Testis (tissue), 3 donors: ENCODE results near the gene ESR1. TPM values are rescaled to one million over a fixed set of nuclear protein-coding genes. Genes with fewer than 3 reads are reported as not detected.

Source experiments
- DNase-seq: peaks from one replicate; pipeline ENCODE4 v3.0.0-alpha.2; 2019
- H3K27ac ChIP-seq, 2 donors: fragments of 200-600 bp; sonication (generic); one replicate each; pipeline ENCODE4 v1.5.1; 2019
- H3K27me3 ChIP-seq: fragments of 200-600 bp; sonication (generic); one replicate; pipeline ENCODE4 v1.5.1; 2019
- H3K36me3 ChIP-seq: fragments of 200-600 bp; sonication (generic); one replicate; pipeline ENCODE4 v1.5.1; 2017; ENCODE audit warnings: low read depth; ENCODE audit errors: missing control alignments
- H3K4me1 ChIP-seq: fragments of 200-600 bp; sonication (generic); one replicate; pipeline ENCODE4 v1.5.1; 2019
- H3K4me3 ChIP-seq, 2 donors: fragments of 200-600 bp; sonication (generic); one replicate each; pipeline ENCODE4 v1.5.1; 2017 to 2019
- H3K9me3 ChIP-seq: fragments of 200-600 bp; sonication (generic); one replicate; pipeline ENCODE4 v1.5.1; 2017
- CTCF ChIP-seq, 3 experiments: fragments of 450-650 bp in 2 of 3; fragments of 200-600 bp in 1 of 3; sonication (generic) in 1 of 3; IDR thresholded peaks; one replicate each; pipeline ENCODE4 v1.5.1; 2016 to 2019; ENCODE audit warnings: antibody characterized with exemption in 3 of 3, mild to moderate bottlenecking in 2 of 3, moderate library complexity in 1 of 3
- POLR2A ChIP-seq: fragments of 450-650 bp; IDR thresholded peaks from one replicate; pipeline ENCODE4 v1.6.1; 2017; ENCODE audit warnings: antibody characterized with exemption, mild to moderate bottlenecking, moderate library complexity
- WGBS, 2 donors: methylation state at CpG; one replicate each; pipeline ENCODE4 v1.1.5; 2018; 5-methylcytosine and 5-hydroxymethylcytosine counted together
- intact Hi-C: fragments of 100-400 bp; cut with DNase I; formaldehyde crosslinking; loops from one replicate; pipeline ENCODE4 v1.15.1; 2023; ENCODE audit warnings: low total_unique reads
- polyA plus RNA-seq: library from polyadenylated mRNA; stranded (reverse); fragments of 350-450 nt; fragmentation: Illumina TruSeq; extraction: RNeasy Lipid Tissue Mini Kit (QIAGEN cat#74804); gene quantifications from one replicate; pipeline ENCODE4 v1.2.3, GENCODE V29; 2014; ENCODE audit warnings: low read depth, low replicate concordance; ENCODE audit not compliant: insufficient read depth
- total RNA-seq, 2 donors: library from RNA; depleted of rRNA; stranded (reverse); fragments of >200 nt; gene quantifications; one replicate each; pipeline ENCODE4 v1.2.3, GENCODE V29; 2016

ESR1 gene
- total and polyA plus RNA-seq, 3 donors from 2014 or later: 4.3 to 9.3 (median 8.1) TPM

- Histone ChIP-seq H3K27me3 (no peaks in the 10 kb centered on the region), H3K9me3 (no peaks in the 10 kb centered on the region), H3K4me3 (no peak overlapping the region), H3K36me3 (no peaks in the 10 kb centered on the region), H3K27ac (no peak overlapping the region), H3K4me1 (no peaks in the 10 kb centered on the region)
- 89 to 96% methylated on average over 4 of the region's 4 CpGs for WGBS, 2 donors
- intact Hi-C loops: no loop called here
- DNase-seq: no peak
- TF ChIP-seq POLR2A: no peak
- TF ChIP-seq CTCF (IDR thresholded peaks at IDR 0.05): no peak
These were observed 19.1 kb downstream of the ESR1 start for GRCh38 chr6:151826517-151827142.

- no peak overlapping the region for H3K4me3 ChIP-seq
- no peak overlapping the region for H3K27ac ChIP-seq
- TF ChIP-seq CTCF (IDR thresholded peaks at IDR 0.05) (no peak), POLR2A (no peak)
- H3K36me3 ChIP-seq: no peaks in the 10 kb centered on the region
- H3K4me1 ChIP-seq: no peaks in the 10 kb centered on the region
- no peaks in the 10 kb centered on the region for H3K27me3 ChIP-seq
- H3K9me3 ChIP-seq: no peaks in the 10 kb centered on the region
- no peak for DNase-seq
- intact Hi-C loops: no loop called here
- WGBS, 2 donors: 89 to 92% methylated on average over 3 of the region's 3 CpGs
These were observed 25.2 kb downstream of the ESR1 start for GRCh38 chr6:151832710-151833109.

- Histone ChIP-seq H3K27me3 (no peaks in the 10 kb centered on the region), H3K4me3 (no peak overlapping the region), H3K9me3 (no peaks in the 10 kb centered on the region), H3K4me1 (no peaks in the 10 kb centered on the region), H3K36me3 (no peaks in the 10 kb centered on the region), H3K27ac (no peak overlapping the region)
- 82 to 91% methylated on average over 4 of the region's 4 CpGs for WGBS, 2 donors
- no peak for TF ChIP-seq POLR2A
- TF ChIP-seq CTCF (IDR thresholded peaks at IDR 0.05): no peak
- no peak for DNase-seq
- intact Hi-C loops: no loop called here
These were observed 27.9 kb downstream of the ESR1 start for GRCh38 chr6:151835396-151835795.

- no peak for TF ChIP-seq POLR2A
- TF ChIP-seq CTCF (IDR thresholded peaks at IDR 0.05): no peak
- intact Hi-C loops: no loop called here
- Histone ChIP-seq H3K27me3 (no peaks in the 10 kb centered on the region), H3K9me3 (no peaks in the 10 kb centered on the region), H3K4me3 (no peak overlapping the region), H3K36me3 (no peaks in the 10 kb centered on the region), H3K27ac (no peak overlapping the region), H3K4me1 (no peaks in the 10 kb centered on the region)
- 78 to 89% methylated on average over 5 of the region's 5 CpGs for WGBS, 2 donors
- no peak for DNase-seq
These were observed 29.7 kb downstream of the ESR1 start for GRCh38 chr6:151837223-151837622.

GRCh38 chr6:151842816-151843215 lies 35.3 kb downstream of the ESR1 start:
- intact Hi-C loops: no loop called here
- TF ChIP-seq CTCF (IDR thresholded peaks at IDR 0.05): no peak
- TF ChIP-seq POLR2A: no peak
- 92 to 100% methylated on average over 2 of the region's 2 CpGs for WGBS, 2 donors
- H3K4me1 ChIP-seq: no peaks in the 10 kb centered on the region
- H3K27ac ChIP-seq: no peak overlapping the region
- H3K27me3 ChIP-seq: no peaks in the 10 kb centered on the region
- DNase-seq: no peak
- H3K36me3 ChIP-seq: no peaks in the 10 kb centered on the region
- H3K4me3 ChIP-seq: no peak overlapping the region
- no peaks in the 10 kb centered on the region for H3K9me3 ChIP-seq
